Mesendoderm (in vitro differentiated cells): ENCODE results near the gene AOPEP.

ENCODE experiments used
- DNase-seq: peaks from one replicate; pipeline ENCODE4 v3.0.0; 2013
- H2AK5ac ChIP-seq: 2 replicates; pipeline ENCODE4 v1.6.1; 2013; ENCODE audit warnings: low read length, inconsistent platforms
- H2BK120ac ChIP-seq: 2 replicates; pipeline ENCODE4 v1.6.1; 2013; ENCODE audit warnings: low read depth, mild to moderate bottlenecking, low read length, moderate library complexity, mixed read lengths
- H2BK15ac ChIP-seq: replicated peaks from 2 replicates; pipeline ENCODE4 v1.6.1; 2013; ENCODE audit warnings: low read depth, mild to moderate bottlenecking, moderate library complexity
- H2BK5ac ChIP-seq: 2 replicates; pipeline ENCODE4 v1.6.1; 2013; ENCODE audit warnings: low read length, inconsistent platforms
- H3K18ac ChIP-seq: 2 replicates; pipeline ENCODE4 v1.6.1; 2013; ENCODE audit warnings: mild to moderate bottlenecking, low read length, mixed read lengths
- H3K23ac ChIP-seq: one replicate; pipeline ENCODE4 v1.6.1; 2013; ENCODE audit warnings: low read length
- H3K27ac ChIP-seq: 2 replicates; pipeline ENCODE4 v1.5.1; 2013; ENCODE audit warnings: low read depth, mild to moderate bottlenecking, inconsistent platforms, low read length, moderate library complexity
- H3K27me3 ChIP-seq: 2 replicates; pipeline ENCODE4 v1.6.1; 2013; ENCODE audit warnings: low read length, control low read depth, mild to moderate bottlenecking, inconsistent platforms; ENCODE audit not compliant: insufficient read depth, poor library complexity
- H3K36me3 ChIP-seq: 2 replicates; pipeline ENCODE4 v1.6.1; 2013; ENCODE audit warnings: low read length, inconsistent platforms; ENCODE audit not compliant: control insufficient read depth, insufficient read depth
- H3K4ac ChIP-seq: one replicate; pipeline ENCODE4 v1.6.1; 2013; ENCODE audit warnings: low read depth, mild to moderate bottlenecking, low read length, moderate library complexity
- H3K4me1 ChIP-seq: 2 replicates; pipeline ENCODE4 v1.6.1; 2013; ENCODE audit warnings: low read depth, low read length, inconsistent platforms; ENCODE audit not compliant: control insufficient read depth
- H3K4me2 ChIP-seq: 2 replicates; pipeline ENCODE4 v1.6.1; 2013; ENCODE audit warnings: low read length
- H3K4me3 ChIP-seq: 2 replicates; pipeline ENCODE4 v1.5.1; 2013; ENCODE audit warnings: mild to moderate bottlenecking, low read length
- H3K56ac ChIP-seq: one replicate; pipeline ENCODE4 v1.6.1; 2013; ENCODE audit warnings: low read length
- H3K79me1 ChIP-seq: 2 replicates; pipeline ENCODE4 v1.6.1; 2013; ENCODE audit warnings: low read length, inconsistent platforms
- H3K79me2 ChIP-seq: 2 replicates; pipeline ENCODE4 v1.6.1; 2013; ENCODE audit warnings: mild to moderate bottlenecking, low read length; ENCODE audit not compliant: control insufficient read depth, insufficient read depth
- H3K9ac ChIP-seq: 2 replicates; pipeline ENCODE4 v1.6.1; 2013; ENCODE audit warnings: low read length, inconsistent platforms
- H4K5ac ChIP-seq: one replicate; pipeline ENCODE4 v1.6.1; 2013; ENCODE audit warnings: low read length
- H4K8ac ChIP-seq: one replicate; pipeline ENCODE4 v1.6.1; 2013; ENCODE audit warnings: low read depth, mild to moderate bottlenecking, control low read depth, low read length, moderate library complexity
- WGBS: extraction: QIAGEN DNeasy Blood & Tissue Kit; methylation state at CpG from one replicate; pipeline ENCODE4 v1.1.7; 2013; ENCODE audit warnings: low lambda C conversion rate, missing lambda C conversion rate; ENCODE audit not compliant: insufficient coverage; ENCODE audit errors: extremely low coverage; 5-methylcytosine and 5-hydroxymethylcytosine counted together

The AOPEP gene

GRCh38 chr9:94837404-94837803 is 110.9 kb downstream of the AOPEP start:
- Histone ChIP-seq H2BK15ac (no peak overlapping the region), H3K27ac (no peak overlapping the region), H3K56ac (no peak overlapping the region), H3K79me2 (no peaks in the 10 kb centered on the region), H3K27me3 (no peaks in the 10 kb centered on the region), H3K4me2 (no peak overlapping the region), H3K79me1 (no peaks in the 10 kb centered on the region), H3K9ac (no peak overlapping the region), H4K5ac (no peak overlapping the region), H2BK120ac (no peak overlapping the region), H3K4me3 (no peak overlapping the region), H3K4me1 (no peaks in the 10 kb centered on the region), H2AK5ac (no peak overlapping the region), H3K18ac (no peak overlapping the region), H3K4ac (no peak overlapping the region), H4K8ac (no peak overlapping the region), H2BK5ac (no peak overlapping the region), H3K36me3 (no peaks in the 10 kb centered on the region), H3K23ac (no peak overlapping the region)
- no CpG with 5 or more reads among the region's 5 CpGs for WGBS
- no peak for DNase-seq

GRCh38 chr9:94839398-94839797 is 112.9 kb downstream of the AOPEP start:
- Histone ChIP-seq H3K56ac (no peak overlapping the region), H2AK5ac (no peak overlapping the region), H3K27me3 (no peaks in the 10 kb centered on the region), H3K79me2 (no peaks in the 10 kb centered on the region), H3K36me3 (no peaks in the 10 kb centered on the region), H4K5ac (no peak overlapping the region), H3K4ac (no peak overlapping the region), H2BK15ac (no peak overlapping the region), H3K4me1 (no peaks in the 10 kb centered on the region), H3K4me3 (no peak overlapping the region), H3K4me2 (no peak overlapping the region), H2BK5ac (no peak overlapping the region), H2BK120ac (no peak overlapping the region), H3K23ac (no peak overlapping the region), H3K18ac (no peak overlapping the region), H4K8ac (no peak overlapping the region), H3K79me1 (no peaks in the 10 kb centered on the region), H3K9ac (no peak overlapping the region), H3K27ac (no peak overlapping the region)
- DNase-seq: no peak
- no CpG with 5 or more reads among the region's 1 CpG for WGBS

GRCh38 chr9:94840738-94841137 is 114.2 kb downstream of the AOPEP start:
- Histone ChIP-seq H3K23ac (no peak overlapping the region), H3K56ac (no peak overlapping the region), H2BK15ac (no peak overlapping the region), H3K36me3 (no peaks in the 10 kb centered on the region), H3K4ac (no peak overlapping the region), H3K4me3 (no peak overlapping the region), H3K27me3 (no peaks in the 10 kb centered on the region), H4K8ac (no peak overlapping the region), H3K27ac (no peak overlapping the region), H4K5ac (no peak overlapping the region), H3K79me2 (no peaks in the 10 kb centered on the region), H2BK5ac (no peak overlapping the region), H2AK5ac (no peak overlapping the region), H3K4me1 (no peaks in the 10 kb centered on the region), H3K4me2 (no peak overlapping the region), H3K79me1 (no peaks in the 10 kb centered on the region), H3K9ac (no peak overlapping the region), H2BK120ac (no peak overlapping the region), H3K18ac (no peak overlapping the region)
- no peak for DNase-seq

- no peaks in the 10 kb centered on the region for H3K27me3 ChIP-seq
- no peaks in the 10 kb centered on the region for H3K79me1 ChIP-seq
- H3K18ac ChIP-seq: no peak overlapping the region
- WGBS: no CpG with 5 or more reads among the region's 4 CpGs
- no peak overlapping the region for H3K4me3 ChIP-seq
- no peak overlapping the region for H4K5ac ChIP-seq
- no peak overlapping the region for H2BK15ac ChIP-seq
- no peak overlapping the region for H3K9ac ChIP-seq
- no peak overlapping the region for H2BK120ac ChIP-seq
- no peaks in the 10 kb centered on the region for H3K79me2 ChIP-seq
- H3K27ac ChIP-seq: no peak overlapping the region
- H3K23ac ChIP-seq: no peak overlapping the region
- H3K36me3 ChIP-seq: no peaks in the 10 kb centered on the region
- H4K8ac ChIP-seq: no peak overlapping the region
- DNase-seq: peak; percentile 60
- no peaks in the 10 kb centered on the region for H3K4me1 ChIP-seq
- no peak overlapping the region for H3K4me2 ChIP-seq
- no peak overlapping the region for H2BK5ac ChIP-seq
- H3K56ac ChIP-seq: no peak overlapping the region
- no peak overlapping the region for H3K4ac ChIP-seq
- no peak overlapping the region for H2AK5ac ChIP-seq
These were observed 116.6 kb downstream of the AOPEP start for GRCh38 chr9:94843134-94843533.

GRCh38 chr9:94846739-94847138 is 120.2 kb downstream of the AOPEP start:
- Histone ChIP-seq H3K4ac (no peak overlapping the region), H3K18ac (no peak overlapping the region), H3K9ac (no peak overlapping the region), H4K8ac (no peak overlapping the region), H3K27me3 (no peaks in the 10 kb centered on the region), H3K4me1 (no peaks in the 10 kb centered on the region), H3K56ac (no peak overlapping the region), H3K23ac (no peak overlapping the region), H3K4me2 (no peak overlapping the region), H3K79me2 (no peaks in the 10 kb centered on the region), H4K5ac (no peak overlapping the region), H3K79me1 (peaks cover 1% of the 10 kb centered on the region), H2BK120ac (no peak overlapping the region), H3K27ac (no peak overlapping the region), H3K4me3 (no peak overlapping the region), H2BK15ac (no peak overlapping the region), H3K36me3 (no peaks in the 10 kb centered on the region), H2AK5ac (no peak overlapping the region), H2BK5ac (no peak overlapping the region)
- no peak for DNase-seq
- WGBS: no CpG with 5 or more reads among the region's 3 CpGs

- no peaks in the 10 kb centered on the region for H3K27me3 ChIP-seq
- no peak overlapping the region for H4K8ac ChIP-seq
- no peak overlapping the region for H3K18ac ChIP-seq
- no peak overlapping the region for H3K4me2 ChIP-seq
- H2BK5ac ChIP-seq: no peak overlapping the region
- H3K27ac ChIP-seq: no peak overlapping the region
- H3K79me1 ChIP-seq: peaks cover 2% of the 10 kb centered on the region
- no peaks in the 10 kb centered on the region for H3K79me2 ChIP-seq
- H4K5ac ChIP-seq: no peak overlapping the region
- H2BK120ac ChIP-seq: no peak overlapping the region
- no peak overlapping the region for H3K9ac ChIP-seq
- no peak for DNase-seq
- no peak overlapping the region for H3K4ac ChIP-seq
- H3K4me3 ChIP-seq: no peak overlapping the region
- H3K23ac ChIP-seq: no peak overlapping the region
- H2AK5ac ChIP-seq: no peak overlapping the region
- no peak overlapping the region for H2BK15ac ChIP-seq
- no peaks in the 10 kb centered on the region for H3K4me1 ChIP-seq
- H3K36me3 ChIP-seq: no peaks in the 10 kb centered on the region
- no peak overlapping the region for H3K56ac ChIP-seq
- no CpG with 5 or more reads among the region's 3 CpGs for WGBS
These were observed 121.0 kb downstream of the AOPEP start for GRCh38 chr9:94847486-94847885.
